ENCODE data around the gene NOSIP.

NOSIP gene

GRCh38 chr19:49594993-49595818 lies 14.8 kb upstream of the NOSIP start:
- DNase-seq, result no peak

GRCh38 chr19:49594157-49594992 lies 14.0 kb upstream of the NOSIP start:
- no peak for DNase-seq

- peak; percentile 88 for DNase-seq
These were observed 13.1 kb upstream of the NOSIP start for GRCh38 chr19:49593233-49594113.

GRCh38 chr19:49592486-49593232 lies 12.3 kb upstream of the NOSIP start:
- no peak for DNase-seq

- DNase-seq, result peak; percentile 29
These were observed 11.6 kb upstream of the NOSIP start for GRCh38 chr19:49591731-49592485.

- peak; percentile 67 for DNase-seq
These were observed 10.8 kb upstream of the NOSIP start, which contains the start of gene PRR12 for GRCh38 chr19:49590971-49591730. Gene PRR12, plus strand, starts transcription at chr19:49591182. Its CDS starts 473 bp downstream, at chr19:49591655.

GRCh38 chr19:49590071-49590970 lies 10.0 kb upstream of the NOSIP start:
- peak; percentile 92 for DNase-seq

GRCh38 chr19:49589502-49589905 lies 9.1 kb upstream of the NOSIP start:
- DNase-seq, result no peak

- DNase-seq, result peak; percentile 16
These were observed 8.2 kb upstream of the NOSIP start for GRCh38 chr19:49588365-49589122.

- DNase-seq, result no peak
These were observed 6.9 kb upstream of the NOSIP start for GRCh38 chr19:49587227-49587626.

GRCh38 chr19:49585023-49585422 lies 4.7 kb upstream of the NOSIP start:
- no peak for DNase-seq

- no peak for DNase-seq
These were observed 2.9 kb upstream of the NOSIP start for GRCh38 chr19:49583239-49583638.

- DNase-seq, result no peak
These were observed 702 bp upstream of the NOSIP start, which contains the start of gene PRRG2 for GRCh38 chr19:49581007-49581508. Gene PRRG2, plus strand, starts transcription at chr19:49581316. Its CDS starts 1,904 bp downstream, at chr19:49583220.

GRCh38 chr19:49579947-49580263 lies 451 bp downstream of the NOSIP start:
- no peak for DNase-seq

- DNase-seq, result no peak
These were observed 1.2 kb downstream of the NOSIP start for GRCh38 chr19:49579193-49579592.

- no peak for DNase-seq
These were observed 6.1 kb downstream of the NOSIP start for GRCh38 chr19:49574206-49574755.

- no peak for DNase-seq
These were observed 6.9 kb downstream of the NOSIP start for GRCh38 chr19:49573425-49573824.

- DNase-seq, result no peak
These were observed 7.3 kb downstream of the NOSIP start for GRCh38 chr19:49573009-49573408.

All from T-helper 9 cell (primary cell).